Measurements from ENCODE around the gene SNAPC2.

The SNAPC2 gene

GRCh38 chr19:7905859-7906258 is 14.3 kb upstream of the SNAPC2 start:
- DNase-seq (ENCODE audit: low read depth) = no peak
- no peak overlapping the region for H3K4me3 ChIP-seq (ENCODE audit: low read length)

GRCh38 chr19:7907122-7907521 is 13.0 kb upstream of the SNAPC2 start:
- no peak for TF ChIP-seq CTCF (IDR thresholded peaks at IDR 0.05; ENCODE audit: insufficient read depth, low read depth, low read length, missing control alignments)
- H3K4me3 ChIP-seq (ENCODE audit: low read length) = no peak overlapping the region
- no peak for DNase-seq (ENCODE audit: low read depth)

More at GRCh38 chr19:7905859-7906258, 14.3 kb upstream of the SNAPC2 start:
- no peak for TF ChIP-seq CTCF (IDR thresholded peaks at IDR 0.05; ENCODE audit: insufficient read depth, low read depth, low read length, missing control alignments)

- no peak for DNase-seq (ENCODE audit: low read depth)
- TF ChIP-seq CTCF (IDR thresholded peaks at IDR 0.05; ENCODE audit: insufficient read depth, low read depth, low read length, missing control alignments) = no peak
- no peak overlapping the region for H3K4me3 ChIP-seq (ENCODE audit: low read length)
Measured at GRCh38 chr19:7907544-7907943, 12.6 kb upstream of the SNAPC2 start.

- TF ChIP-seq CTCF (IDR thresholded peaks at IDR 0.05; ENCODE audit: insufficient read depth, low read depth, low read length, missing control alignments) = no peak
- no peak for DNase-seq (ENCODE audit: low read depth)
- no peak overlapping the region for H3K4me3 ChIP-seq (ENCODE audit: low read length)
Measured at GRCh38 chr19:7908078-7908699, 11.9 kb upstream of the SNAPC2 start.

- TF ChIP-seq CTCF (IDR thresholded peaks at IDR 0.05; ENCODE audit: insufficient read depth, low read depth, low read length, missing control alignments) = no peak
- no peak overlapping the region for H3K4me3 ChIP-seq (ENCODE audit: low read length)
- DNase-seq (ENCODE audit: low read depth) = no peak
Measured at GRCh38 chr19:7908742-7909461, 11.2 kb upstream of the SNAPC2 start.

- DNase-seq (ENCODE audit: low read depth) = no peak
- no peak for TF ChIP-seq CTCF (IDR thresholded peaks at IDR 0.05; ENCODE audit: insufficient read depth, low read depth, low read length, missing control alignments)
Measured at GRCh38 chr19:7909471-7910067, 10.6 kb upstream of the SNAPC2 start.

More at GRCh38 chr19:7909471-7910067, 10.6 kb upstream of the SNAPC2 start:
- H3K4me3 ChIP-seq (ENCODE audit: low read length) = no peak overlapping the region
